Vagina (tissue), 2 donors: Measurements from ENCODE around the gene CD300LD. TPM values are rescaled to one million over a fixed set of nuclear protein-coding genes. Genes with fewer than 3 reads are reported as not detected.

Experiments used
- DNase-seq, 2 donors: peaks; one replicate each; pipeline ENCODE4 v3.0.0-alpha.2; 2017; ENCODE audit errors: extremely low spot score in 2 of 2
- H3K27ac ChIP-seq: fragments of 200-600 bp; sonication (generic); one replicate; pipeline ENCODE4 v1.5.1; 2019
- H3K27me3 ChIP-seq: fragments of 200-600 bp; sonication (generic); one replicate; pipeline ENCODE4 v1.5.1; 2019
- H3K36me3 ChIP-seq, 2 donors: fragments of 200-600 bp; sonication (generic); one replicate each; pipeline ENCODE4 v1.5.1; 2017 to 2019
- H3K4me1 ChIP-seq: fragments of 200-600 bp; sonication (generic); one replicate; pipeline ENCODE4 v1.5.1; 2019
- H3K4me3 ChIP-seq, 2 donors: fragments of 200-600 bp; sonication (generic); 1 replicate in 1 of 2; 2 replicates in 1 of 2; pipeline ENCODE4 v1.5.1; 2016 to 2019
- H3K9me3 ChIP-seq: fragments of 200-600 bp; sonication (generic); one replicate; pipeline ENCODE4 v1.5.1; 2019
- POLR2A ChIP-seq, 2 donors: fragments of 450-650 bp; IDR thresholded peaks; one replicate each; pipeline ENCODE4 v1.6.1; 2017; ENCODE audit warnings: antibody characterized with exemption in 2 of 2, mild to moderate bottlenecking in 2 of 2, moderate library complexity in 2 of 2
- POLR2AphosphoS5 ChIP-seq, 2 donors: sonication (generic); formaldehyde crosslinking; IDR thresholded peaks; one replicate each; pipeline ENCODE4 v1.9.0; 2017; ENCODE audit warnings: antibody characterized with exemption in 2 of 2, mild to moderate bottlenecking in 2 of 2, low read depth in 1 of 2; ENCODE audit not compliant: insufficient read depth in 1 of 2
- intact Hi-C: fragments of 100-400 bp; cut with DNase I; formaldehyde crosslinking; loops from one replicate; pipeline ENCODE4 v1.15.1; 2023
- total RNA-seq: library from RNA; depleted of rRNA; stranded (reverse); fragments of >200 nt; gene quantifications from one replicate; pipeline ENCODE4 v1.2.3, GENCODE V29; 2016
- TF ChIP-seq, protein P1 (sequence below), 3 experiments: fragments of 450-650 bp in 2 of 3; fragments of 200-600 bp in 1 of 3; sonication (generic) in 1 of 3; IDR thresholded peaks; one replicate each; pipeline ENCODE4 v1.5.1; 2017 to 2019; ENCODE audit warnings: antibody characterized with exemption in 3 of 3, mild to moderate bottlenecking in 2 of 3, moderate library complexity in 2 of 3

The CD300LD gene
- total RNA-seq, 1 donor from 2014 or later, result not detected

DNA sequence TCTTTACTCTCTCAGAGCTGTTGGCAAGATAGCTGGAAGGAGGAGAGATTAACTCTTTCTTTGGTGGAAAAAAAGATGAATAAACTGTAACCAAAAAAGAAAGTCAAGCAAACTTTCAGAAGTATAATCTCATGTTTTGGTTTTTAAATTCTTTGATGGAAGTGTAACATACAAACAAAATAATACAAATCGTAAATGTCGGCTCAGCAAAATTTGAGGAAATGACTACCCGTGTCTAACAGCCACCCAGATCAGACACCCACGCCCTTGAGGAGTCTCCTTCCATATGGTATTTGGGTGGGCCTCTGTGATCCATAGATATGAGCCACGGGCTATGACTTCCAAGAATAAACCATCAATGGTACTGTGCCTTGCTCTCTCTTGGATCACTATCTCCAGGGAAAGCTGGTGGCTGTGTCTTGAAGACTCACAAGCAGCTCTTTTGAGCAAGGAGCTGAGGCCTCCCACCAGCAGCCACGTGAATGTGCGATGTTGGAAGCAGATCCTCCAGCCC is 36.6 kb downstream of the CD300LD start:
- Histone ChIP-seq H3K4me1 (no peaks in the 10 kb centered on the region), H3K36me3 (no peaks in the 10 kb centered on the region), H3K27me3 (no peaks in the 10 kb centered on the region), H3K9me3 (no peaks in the 10 kb centered on the region), H3K27ac (no peak overlapping the region), H3K4me3 (no peak overlapping the region)
- intact Hi-C loops, result loop anchor here (5.0 kb wide), 1 partner anchor 1748 kb away; no protein-coding TSS in a partner anchor
- no peak for TF ChIP-seq POLR2AphosphoS5 (IDR thresholded peaks at IDR 0.05; ENCODE audit: insufficient read depth in 1 of 2, low read depth in 1 of 2)
- no peak for TF ChIP-seq POLR2A (IDR thresholded peaks at IDR 0.05)
- TF ChIP-seq, protein P1, sequence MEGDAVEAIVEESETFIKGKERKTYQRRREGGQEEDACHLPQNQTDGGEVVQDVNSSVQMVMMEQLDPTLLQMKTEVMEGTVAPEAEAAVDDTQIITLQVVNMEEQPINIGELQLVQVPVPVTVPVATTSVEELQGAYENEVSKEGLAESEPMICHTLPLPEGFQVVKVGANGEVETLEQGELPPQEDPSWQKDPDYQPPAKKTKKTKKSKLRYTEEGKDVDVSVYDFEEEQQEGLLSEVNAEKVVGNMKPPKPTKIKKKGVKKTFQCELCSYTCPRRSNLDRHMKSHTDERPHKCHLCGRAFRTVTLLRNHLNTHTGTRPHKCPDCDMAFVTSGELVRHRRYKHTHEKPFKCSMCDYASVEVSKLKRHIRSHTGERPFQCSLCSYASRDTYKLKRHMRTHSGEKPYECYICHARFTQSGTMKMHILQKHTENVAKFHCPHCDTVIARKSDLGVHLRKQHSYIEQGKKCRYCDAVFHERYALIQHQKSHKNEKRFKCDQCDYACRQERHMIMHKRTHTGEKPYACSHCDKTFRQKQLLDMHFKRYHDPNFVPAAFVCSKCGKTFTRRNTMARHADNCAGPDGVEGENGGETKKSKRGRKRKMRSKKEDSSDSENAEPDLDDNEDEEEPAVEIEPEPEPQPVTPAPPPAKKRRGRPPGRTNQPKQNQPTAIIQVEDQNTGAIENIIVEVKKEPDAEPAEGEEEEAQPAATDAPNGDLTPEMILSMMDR (IDR thresholded peaks at IDR 0.05), result no peak
- no peak for DNase-seq

DNA sequence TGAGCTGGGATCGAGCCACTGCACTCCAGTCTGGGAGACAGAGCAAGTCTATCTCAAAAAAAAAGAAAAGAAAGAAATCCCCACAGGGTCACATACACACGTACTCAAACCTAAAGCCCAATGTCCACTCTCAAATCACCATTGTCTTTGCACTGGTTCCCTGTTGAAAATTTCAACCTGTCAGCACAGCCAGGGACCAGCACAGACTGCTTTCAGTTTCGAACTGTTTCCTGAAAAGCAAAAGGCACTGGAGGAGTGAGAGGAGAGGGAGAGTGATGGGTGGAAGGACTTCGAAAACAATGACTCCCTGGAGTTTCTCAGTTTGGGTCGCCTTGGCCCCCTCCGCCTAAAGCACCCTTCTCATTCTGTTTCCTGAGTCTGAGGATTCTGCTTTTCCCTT is 37.2 kb downstream of the CD300LD start:
- intact Hi-C loops, result loop anchor here (5.0 kb wide), 1 partner anchor 1748 kb away; no protein-coding TSS in a partner anchor
- H3K4me3 ChIP-seq, result no peak overlapping the region
- H3K36me3 ChIP-seq, result no peaks in the 10 kb centered on the region
- DNase-seq, result no peak
- H3K9me3 ChIP-seq, result no peaks in the 10 kb centered on the region
- H3K27me3 ChIP-seq, result no peaks in the 10 kb centered on the region
- H3K27ac ChIP-seq, result no peak overlapping the region
- no peak for TF ChIP-seq POLR2AphosphoS5 (IDR thresholded peaks at IDR 0.05; ENCODE audit: insufficient read depth in 1 of 2, low read depth in 1 of 2)
- no peak for TF ChIP-seq POLR2A (IDR thresholded peaks at IDR 0.05)
- TF ChIP-seq, protein P1 (IDR thresholded peaks at IDR 0.05), result no peak
- no peaks in the 10 kb centered on the region for H3K4me1 ChIP-seq

DNA sequence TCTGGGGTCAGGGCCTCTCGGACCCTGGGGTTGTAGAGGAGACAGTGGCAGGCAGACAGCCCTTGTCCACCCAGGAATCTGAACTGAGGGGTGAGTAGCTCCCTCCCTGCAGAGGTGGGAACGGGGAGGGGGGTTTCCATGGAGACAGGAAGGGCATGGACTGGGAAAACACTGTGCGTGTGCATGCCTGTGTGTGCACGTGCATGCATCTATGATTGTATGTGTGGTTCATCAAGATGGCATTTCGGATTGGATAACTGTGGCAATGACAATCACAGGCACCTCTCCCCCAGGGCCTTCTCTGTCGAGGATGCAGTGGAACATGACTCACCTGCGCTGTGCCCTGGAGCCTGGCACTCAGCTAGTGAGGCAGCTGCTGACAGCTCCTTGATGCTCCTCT is 40.0 kb downstream of the CD300LD start:
- no peak for DNase-seq
- no peak overlapping the region for H3K27ac ChIP-seq
- TF ChIP-seq POLR2A (IDR thresholded peaks at IDR 0.05) (no peak), POLR2AphosphoS5 (IDR thresholded peaks at IDR 0.05; ENCODE audit: insufficient read depth in 1 of 2, low read depth in 1 of 2) (no peak)
- TF ChIP-seq, protein P1 (IDR thresholded peaks at IDR 0.05), result no peak
- H3K4me1 ChIP-seq, result no peaks in the 10 kb centered on the region
- intact Hi-C loops, result no loop called here
- H3K4me3 ChIP-seq, result no peak overlapping the region
- H3K27me3 ChIP-seq, result no peaks in the 10 kb centered on the region
- H3K9me3 ChIP-seq, result no peaks in the 10 kb centered on the region
- no peaks in the 10 kb centered on the region for H3K36me3 ChIP-seq

DNA sequence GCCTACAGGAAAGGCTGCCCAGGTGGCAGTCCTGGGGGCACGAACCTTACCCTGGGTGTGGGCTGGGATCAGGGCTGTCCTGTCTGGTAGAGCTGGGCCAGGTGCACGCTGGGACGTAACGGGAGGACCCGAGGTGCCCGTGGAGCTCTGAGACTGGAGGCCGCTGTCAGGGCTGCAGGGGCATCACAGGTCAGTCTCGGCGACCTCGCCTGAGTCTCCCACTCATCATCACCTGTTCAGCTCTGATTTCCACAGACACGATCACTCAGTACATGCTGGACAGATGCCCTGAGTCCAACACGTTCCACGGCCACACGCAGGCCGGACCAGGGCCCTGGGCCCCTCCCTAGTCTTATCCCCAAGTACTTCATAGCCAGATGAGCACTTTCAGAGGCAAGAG is 41.5 kb downstream of the CD300LD start:
- DNase-seq, result no peak
- H3K4me1 ChIP-seq, result no peaks in the 10 kb centered on the region
- H3K9me3 ChIP-seq, result no peaks in the 10 kb centered on the region
- H3K36me3 ChIP-seq, result no peaks in the 10 kb centered on the region
- TF ChIP-seq POLR2AphosphoS5 (IDR thresholded peaks at IDR 0.05; ENCODE audit: insufficient read depth in 1 of 2, low read depth in 1 of 2) (no peak), POLR2A (IDR thresholded peaks at IDR 0.05) (no peak)
- TF ChIP-seq, protein P1 (IDR thresholded peaks at IDR 0.05), result no peak
- intact Hi-C loops, result no loop called here
- H3K27me3 ChIP-seq, result no peaks in the 10 kb centered on the region
- H3K27ac ChIP-seq, result no peak overlapping the region
- no peak overlapping the region for H3K4me3 ChIP-seq

DNA sequence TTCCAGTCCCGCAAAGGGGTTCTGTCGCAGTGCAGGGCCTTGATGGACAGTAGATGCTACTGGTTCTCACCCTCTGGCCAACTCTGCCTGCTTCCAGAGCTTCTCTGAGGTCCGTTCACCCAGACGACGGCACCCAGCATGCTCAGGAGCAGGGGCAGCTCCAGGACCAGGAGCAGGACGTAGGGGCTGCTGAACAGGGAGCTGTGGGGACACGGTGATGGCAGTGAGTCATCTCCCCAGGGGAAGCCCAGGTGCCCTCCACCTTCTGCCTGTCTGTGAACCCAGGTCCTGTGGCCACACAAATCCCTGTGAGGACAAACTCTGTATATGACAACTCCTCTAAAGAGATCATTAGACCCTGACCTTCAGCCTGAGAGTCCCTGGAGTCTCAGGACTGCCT is 42.7 kb downstream of the CD300LD start:
- Histone ChIP-seq H3K27me3 (no peaks in the 10 kb centered on the region), H3K9me3 (no peaks in the 10 kb centered on the region), H3K27ac (no peak overlapping the region), H3K4me1 (no peaks in the 10 kb centered on the region), H3K36me3 (no peaks in the 10 kb centered on the region), H3K4me3 (no peak overlapping the region)
- intact Hi-C loops, result no loop called here
- no peak for DNase-seq
- TF ChIP-seq POLR2A (IDR thresholded peaks at IDR 0.05), result no peak
- TF ChIP-seq, protein P1 (IDR thresholded peaks at IDR 0.05), result no peak
- TF ChIP-seq POLR2AphosphoS5 (IDR thresholded peaks at IDR 0.05; ENCODE audit: insufficient read depth in 1 of 2, low read depth in 1 of 2), result no peak
